ENCODE results near the gene DYNLRB2. TPM values are rescaled to one million over a fixed set of nuclear protein-coding genes. Genes with fewer than 3 reads are reported as not detected.
A peak's percentile ranks its signal among the peaks of the same experiment; 100 is the strongest.

The DYNLRB2 gene
- total RNA-seq, 1 donor from 2014 or later, result not detected

- H3K27me3 ChIP-seq (ENCODE audit: control insufficient read depth, insufficient read depth, low read length), result no peaks in the 10 kb centered on the region
- DNase-seq (ENCODE audit: low read depth), result peak; percentile 65
These were observed 39.5 kb downstream of the DYNLRB2 start for GRCh38 chr16:80580109-80580832.

DNA sequence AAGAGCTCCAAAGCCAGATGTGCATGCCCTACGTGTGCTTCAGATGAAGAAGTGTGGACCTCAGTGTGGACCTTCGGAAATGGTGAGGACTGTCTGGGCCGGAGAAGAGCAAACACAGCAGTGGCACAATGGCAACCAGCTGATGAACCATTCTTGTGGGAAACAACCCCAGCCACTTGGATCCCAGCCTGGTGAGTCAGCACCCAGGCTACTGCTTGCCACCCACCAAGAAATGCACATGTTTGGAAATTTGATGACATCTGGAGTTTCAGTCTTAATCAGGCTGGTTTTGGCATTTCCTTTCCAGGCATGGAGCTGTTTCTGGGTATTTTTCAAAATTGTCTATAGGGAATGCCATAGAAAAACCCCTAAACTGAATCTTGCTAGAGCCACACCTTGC, 42.7 kb downstream of the DYNLRB2 start:
- Histone ChIP-seq H3K27me3 (ENCODE audit: control insufficient read depth, insufficient read depth, low read length) (no peaks in the 10 kb centered on the region), H3K36me3 (ENCODE audit: control insufficient read depth, insufficient read depth, low read length) (no peaks in the 10 kb centered on the region), H3K4me3 (ENCODE audit: low read depth, low read length) (no peak overlapping the region)
- TF ChIP-seq, protein P1, sequence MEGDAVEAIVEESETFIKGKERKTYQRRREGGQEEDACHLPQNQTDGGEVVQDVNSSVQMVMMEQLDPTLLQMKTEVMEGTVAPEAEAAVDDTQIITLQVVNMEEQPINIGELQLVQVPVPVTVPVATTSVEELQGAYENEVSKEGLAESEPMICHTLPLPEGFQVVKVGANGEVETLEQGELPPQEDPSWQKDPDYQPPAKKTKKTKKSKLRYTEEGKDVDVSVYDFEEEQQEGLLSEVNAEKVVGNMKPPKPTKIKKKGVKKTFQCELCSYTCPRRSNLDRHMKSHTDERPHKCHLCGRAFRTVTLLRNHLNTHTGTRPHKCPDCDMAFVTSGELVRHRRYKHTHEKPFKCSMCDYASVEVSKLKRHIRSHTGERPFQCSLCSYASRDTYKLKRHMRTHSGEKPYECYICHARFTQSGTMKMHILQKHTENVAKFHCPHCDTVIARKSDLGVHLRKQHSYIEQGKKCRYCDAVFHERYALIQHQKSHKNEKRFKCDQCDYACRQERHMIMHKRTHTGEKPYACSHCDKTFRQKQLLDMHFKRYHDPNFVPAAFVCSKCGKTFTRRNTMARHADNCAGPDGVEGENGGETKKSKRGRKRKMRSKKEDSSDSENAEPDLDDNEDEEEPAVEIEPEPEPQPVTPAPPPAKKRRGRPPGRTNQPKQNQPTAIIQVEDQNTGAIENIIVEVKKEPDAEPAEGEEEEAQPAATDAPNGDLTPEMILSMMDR (IDR thresholded peaks at IDR 0.05; ENCODE audit: insufficient read depth, low read length, poor library complexity, severe bottlenecking), result no peak
- DNase-seq (ENCODE audit: low read depth), result no peak

More at GRCh38 chr16:80580109-80580832, 39.5 kb downstream of the DYNLRB2 start:
- Histone ChIP-seq H3K36me3 (ENCODE audit: control insufficient read depth, insufficient read depth, low read length) (no peaks in the 10 kb centered on the region), H3K4me3 (ENCODE audit: low read depth, low read length) (no peak overlapping the region)
- TF ChIP-seq, protein P1 (IDR thresholded peaks at IDR 0.05; ENCODE audit: insufficient read depth, low read length, poor library complexity, severe bottlenecking), result no peak

DNA sequence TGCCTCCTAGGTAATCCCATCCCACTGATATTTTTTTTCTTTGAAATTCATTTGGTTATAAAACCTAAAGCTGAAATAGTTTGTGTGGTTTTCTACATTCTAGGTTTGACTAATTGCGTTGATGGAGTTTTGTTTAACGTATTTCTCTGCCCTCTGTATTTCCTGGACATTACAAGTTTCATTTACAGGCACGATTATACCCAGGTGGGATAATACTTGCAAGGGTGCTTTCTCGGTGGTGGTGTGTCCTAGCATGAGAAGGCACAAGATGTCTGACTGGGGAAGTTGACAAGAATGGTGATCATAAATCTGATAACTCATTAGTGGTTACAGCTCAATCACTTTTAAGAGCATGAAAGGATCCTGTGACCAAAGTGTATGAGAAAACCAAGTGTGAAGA, 45.0 kb downstream of the DYNLRB2 start:
- Histone ChIP-seq H3K36me3 (ENCODE audit: control insufficient read depth, insufficient read depth, low read length) (no peaks in the 10 kb centered on the region), H3K27me3 (ENCODE audit: control insufficient read depth, insufficient read depth, low read length) (no peaks in the 10 kb centered on the region)
- no peak for DNase-seq (ENCODE audit: low read depth)

DNA sequence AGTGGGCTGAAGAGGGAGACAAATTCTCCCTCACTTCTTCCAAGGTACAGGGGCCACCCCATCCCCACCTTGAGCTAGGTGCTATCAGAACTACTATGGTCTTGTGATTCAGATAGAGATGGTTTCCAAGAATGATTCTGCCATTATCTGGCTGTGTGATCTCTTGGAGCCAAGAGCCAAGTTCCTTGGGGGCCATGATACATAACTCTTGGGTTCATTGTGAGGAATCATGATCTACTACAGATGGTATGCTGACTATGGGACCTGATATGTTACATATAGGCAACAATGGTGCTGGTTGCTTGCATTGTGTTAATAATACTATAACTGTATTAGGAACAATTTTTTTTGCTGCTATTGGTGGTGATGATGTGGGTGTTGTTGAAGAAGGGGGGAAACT, 45.7 kb downstream of the DYNLRB2 start:
- no peak for DNase-seq (ENCODE audit: low read depth)
- Histone ChIP-seq H3K27me3 (ENCODE audit: control insufficient read depth, insufficient read depth, low read length) (no peaks in the 10 kb centered on the region), H3K36me3 (ENCODE audit: control insufficient read depth, insufficient read depth, low read length) (no peaks in the 10 kb centered on the region), H3K4me3 (ENCODE audit: low read depth, low read length) (no peak overlapping the region)
- TF ChIP-seq, protein P1 (IDR thresholded peaks at IDR 0.05; ENCODE audit: insufficient read depth, low read length, poor library complexity, severe bottlenecking), result no peak

More for the DNA sequence above, 45.0 kb downstream of the DYNLRB2 start:
- no peak overlapping the region for H3K4me3 ChIP-seq (ENCODE audit: low read depth, low read length)
- TF ChIP-seq, protein P1 (IDR thresholded peaks at IDR 0.05; ENCODE audit: insufficient read depth, low read length, poor library complexity, severe bottlenecking), result no peak

DNA sequence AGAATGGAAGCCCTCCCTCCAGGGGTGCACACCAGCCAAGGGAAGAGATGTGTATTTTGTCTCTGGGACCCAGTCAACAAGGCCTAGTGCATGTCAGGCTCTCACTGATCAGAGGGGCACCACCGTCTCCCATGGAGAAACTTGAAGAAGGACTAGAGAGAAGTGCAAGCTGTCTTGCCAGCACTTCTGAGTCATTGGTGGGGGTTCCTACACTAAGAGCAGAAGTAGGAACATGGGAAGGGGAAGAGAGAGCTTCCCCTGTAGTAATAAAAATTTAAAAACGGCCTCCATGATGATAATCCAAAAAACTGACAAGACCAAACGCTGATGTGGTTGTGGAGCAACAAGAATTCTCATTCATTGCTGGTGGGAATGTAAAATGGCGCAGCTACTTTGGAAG, 46.3 kb downstream of the DYNLRB2 start:
- H3K36me3 ChIP-seq (ENCODE audit: control insufficient read depth, insufficient read depth, low read length), result no peaks in the 10 kb centered on the region
- TF ChIP-seq, protein P1 (IDR thresholded peaks at IDR 0.05; ENCODE audit: insufficient read depth, low read length, poor library complexity, severe bottlenecking), result no peak
- H3K27me3 ChIP-seq (ENCODE audit: control insufficient read depth, insufficient read depth, low read length), result no peaks in the 10 kb centered on the region
- DNase-seq (ENCODE audit: low read depth), result no peak
- H3K4me3 ChIP-seq (ENCODE audit: low read depth, low read length), result no peak overlapping the region
